KG1 (cell line): Measurements from ENCODE around the gene JAG2.

Experiments used
- DNase-seq: peaks from one replicate; lab custom pipeline; 2025; lab: John Stamatoyannopoulos, UW

JAG2 gene

DNA sequence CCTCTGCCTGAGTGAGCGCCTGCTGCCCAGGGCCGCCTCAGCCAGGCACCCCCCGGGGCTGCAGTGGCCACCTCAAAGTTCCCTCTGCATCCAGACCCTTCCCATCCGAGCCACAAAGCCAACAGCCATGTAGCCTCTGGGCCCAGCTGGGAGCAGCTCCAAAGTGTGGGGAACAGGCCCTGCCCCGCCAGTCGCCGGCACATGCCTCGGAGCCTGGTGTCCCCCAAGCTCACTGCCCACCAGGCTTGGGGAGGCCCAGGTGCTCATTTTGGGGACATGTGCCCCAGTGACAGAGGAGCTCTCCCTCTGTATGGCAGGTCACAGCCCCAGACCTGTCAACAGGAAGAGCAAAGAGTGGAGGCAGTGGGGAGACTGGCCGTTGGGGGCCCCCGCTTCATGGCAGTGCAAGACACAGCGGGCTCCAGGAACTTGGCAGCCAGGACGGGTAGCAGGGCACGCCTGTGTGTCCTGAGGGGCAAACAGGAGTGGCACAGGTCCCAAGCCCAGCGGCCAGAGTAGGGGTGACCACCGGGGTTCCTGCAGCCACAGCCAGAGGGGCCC lies 29.9 kb downstream of the JAG2 start:
- DNase-seq: no peak

- no peak for DNase-seq
These were observed 30.5 kb downstream of the JAG2 start for GRCh38 chr14:105138021-105138541.

GRCh38 chr14:105137481-105138020 lies 31.0 kb downstream of the JAG2 start:
- DNase-seq: no peak

- DNase-seq: no peak
These were observed 31.9 kb downstream of the JAG2 start for GRCh38 chr14:105136401-105137322.

- no peak for DNase-seq
These were observed 32.7 kb downstream of the JAG2 start for GRCh38 chr14:105135700-105136395.

GRCh38 chr14:105132921-105133654 lies 35.5 kb downstream of the JAG2 start:
- DNase-seq: no peak

- DNase-seq: no peak
These were observed 37.3 kb downstream of the JAG2 start for GRCh38 chr14:105131241-105131640.

DNA sequence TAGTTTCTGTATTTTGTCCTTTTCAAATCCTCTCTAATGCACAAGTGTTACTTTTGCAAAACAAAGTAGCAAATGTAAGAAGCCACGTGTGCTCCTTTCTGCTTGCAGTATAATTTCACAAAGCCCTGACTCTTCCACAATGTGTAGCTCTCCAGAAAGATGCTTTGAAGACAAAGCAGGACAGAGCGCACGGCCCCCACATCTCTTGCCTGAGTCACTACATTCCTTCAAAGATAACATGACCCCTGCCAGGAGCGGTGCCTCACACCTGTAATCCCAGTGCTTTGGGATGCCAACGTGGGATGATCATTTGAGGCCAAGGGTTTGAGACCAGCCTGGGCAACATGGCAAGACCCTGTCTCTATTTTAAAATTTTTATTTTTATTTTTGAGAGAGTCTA lies 40.5 kb downstream of the JAG2 start:
- no peak for DNase-seq

DNA sequence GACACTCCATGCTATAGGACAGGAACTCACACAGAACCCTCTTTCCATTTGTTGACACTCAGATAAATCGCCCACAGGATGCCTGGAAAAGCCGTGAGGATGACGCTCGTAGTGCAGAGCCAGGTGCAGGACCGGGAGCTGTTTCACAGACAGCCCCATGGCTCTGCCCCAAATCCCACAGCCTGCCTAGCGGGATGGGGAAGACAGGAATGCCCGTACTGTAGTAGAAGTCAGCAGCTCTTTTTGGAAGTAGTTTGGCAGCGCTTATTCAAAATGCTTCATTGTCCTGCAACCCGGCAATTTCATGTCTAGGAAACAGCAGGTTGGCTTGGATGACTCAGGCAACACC lies 41.6 kb downstream of the JAG2 start:
- no peak for DNase-seq

- DNase-seq: no peak
These were observed 42.2 kb downstream of the JAG2 start for GRCh38 chr14:105126126-105126980.

DNA sequence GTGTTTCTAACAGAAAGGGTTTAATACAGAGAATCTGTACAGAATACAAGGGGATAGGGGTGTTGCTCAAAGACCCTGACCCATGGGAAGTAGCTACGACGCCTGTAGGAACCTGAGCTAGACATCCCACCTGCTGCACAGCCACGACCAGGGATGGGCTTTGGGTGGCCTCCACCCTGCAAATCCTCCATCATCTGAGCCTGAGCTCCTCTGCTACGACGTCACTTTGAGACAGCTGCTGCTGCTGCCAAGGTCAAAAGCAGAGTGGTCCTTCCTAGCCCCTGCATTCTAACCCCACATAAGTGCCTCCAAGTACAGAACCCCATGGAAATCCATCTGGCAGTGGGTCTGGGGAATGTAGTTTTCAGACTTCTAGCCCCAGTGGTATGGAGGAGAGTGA lies 43.8 kb downstream of the JAG2 start:
- DNase-seq: no peak

- no peak for DNase-seq
These were observed 44.4 kb downstream of the JAG2 start for GRCh38 chr14:105123981-105124765.

- no peak for DNase-seq
These were observed 45.4 kb downstream of the JAG2 start for GRCh38 chr14:105123064-105123665.

GRCh38 chr14:105120056-105120455 lies 48.5 kb downstream of the JAG2 start:
- no peak for DNase-seq

- no peak for DNase-seq
These were observed 49.1 kb downstream of the JAG2 start for GRCh38 chr14:105119408-105120025.

- DNase-seq: no peak
These were observed 49.7 kb downstream of the JAG2 start for GRCh38 chr14:105118646-105119407.

DNA sequence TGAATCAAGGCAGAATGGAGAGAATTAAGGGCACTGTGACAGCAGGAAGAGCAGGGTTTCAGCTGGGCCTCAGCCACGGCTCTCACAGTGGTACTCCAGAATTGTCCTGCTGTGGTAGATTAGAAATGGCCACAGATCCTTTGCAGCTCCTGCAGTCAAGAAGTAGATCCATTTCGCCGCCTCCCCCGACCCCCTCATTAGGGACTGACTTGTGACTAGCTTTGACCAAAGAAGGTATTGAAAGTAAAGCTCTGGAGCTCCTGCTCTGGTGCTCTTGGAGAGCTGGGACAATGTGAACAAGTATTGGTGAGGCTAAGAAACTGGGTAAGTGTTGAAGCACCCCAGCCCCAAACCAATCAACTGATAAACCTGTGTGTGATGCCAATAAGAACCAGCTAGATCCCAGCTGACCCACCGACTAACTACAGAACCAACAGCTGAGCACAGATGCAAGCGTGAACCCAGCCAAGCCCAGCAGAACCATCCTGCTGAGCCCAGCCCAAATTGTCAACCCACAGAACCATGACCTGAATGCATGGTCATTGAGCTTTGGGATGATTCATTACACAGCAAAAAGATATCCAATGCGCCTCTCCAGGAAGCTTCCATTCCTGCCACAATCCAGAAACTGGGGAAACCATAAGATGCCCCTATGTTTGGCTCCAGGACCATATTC lies 50.7 kb downstream of the JAG2 start:
- no peak for DNase-seq

DNA sequence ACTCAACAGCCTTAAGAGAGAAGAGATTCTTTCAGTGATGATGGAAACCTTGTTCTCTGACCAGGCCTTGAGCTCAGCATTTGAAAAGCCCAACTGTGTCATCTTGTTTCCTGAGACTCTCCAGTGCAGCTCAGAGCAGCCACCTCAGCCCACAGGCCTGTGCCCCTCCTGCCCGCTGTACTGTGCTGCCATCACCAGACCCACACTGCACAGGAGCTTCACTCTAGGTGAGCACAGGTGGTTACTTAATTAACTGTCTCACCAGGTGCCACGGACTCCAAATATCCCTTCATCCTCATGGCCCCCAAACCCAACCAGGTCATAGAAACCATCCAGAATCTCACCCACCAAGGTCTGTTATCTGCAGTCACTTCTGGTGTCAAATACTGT lies 51.3 kb downstream of the JAG2 start:
- DNase-seq: no peak
